Measurements from ENCODE around the gene SLC46A1.

GRCh38 chr17:28385406-28385805, 20.6 kb downstream of the SLC46A1 start:
- TF ChIP-seq CTCF (conservative IDR thresholded peaks at IDR 0.05; ENCODE audit: low read depth in 2 of 2): no peak
- TF ChIP-seq EZH2 (IDR thresholded peaks at IDR 0.05; ENCODE audit: low read depth, unreplicated experiment): no peak
- TF ChIP-seq POLR2AphosphoS5 (IDR thresholded peaks at IDR 0.05; ENCODE audit: low read depth): no peak

Measured in GM23338 (cell line).